Measurements from ENCODE around the gene NKIRAS2. TPM values are rescaled to one million over a fixed set of nuclear protein-coding genes. Genes with fewer than 3 reads are reported as not detected.

Gene NKIRAS2
- total RNA-seq, 2 donors from 2014 or later, result 43.8 to 46.2 TPM

DNA sequence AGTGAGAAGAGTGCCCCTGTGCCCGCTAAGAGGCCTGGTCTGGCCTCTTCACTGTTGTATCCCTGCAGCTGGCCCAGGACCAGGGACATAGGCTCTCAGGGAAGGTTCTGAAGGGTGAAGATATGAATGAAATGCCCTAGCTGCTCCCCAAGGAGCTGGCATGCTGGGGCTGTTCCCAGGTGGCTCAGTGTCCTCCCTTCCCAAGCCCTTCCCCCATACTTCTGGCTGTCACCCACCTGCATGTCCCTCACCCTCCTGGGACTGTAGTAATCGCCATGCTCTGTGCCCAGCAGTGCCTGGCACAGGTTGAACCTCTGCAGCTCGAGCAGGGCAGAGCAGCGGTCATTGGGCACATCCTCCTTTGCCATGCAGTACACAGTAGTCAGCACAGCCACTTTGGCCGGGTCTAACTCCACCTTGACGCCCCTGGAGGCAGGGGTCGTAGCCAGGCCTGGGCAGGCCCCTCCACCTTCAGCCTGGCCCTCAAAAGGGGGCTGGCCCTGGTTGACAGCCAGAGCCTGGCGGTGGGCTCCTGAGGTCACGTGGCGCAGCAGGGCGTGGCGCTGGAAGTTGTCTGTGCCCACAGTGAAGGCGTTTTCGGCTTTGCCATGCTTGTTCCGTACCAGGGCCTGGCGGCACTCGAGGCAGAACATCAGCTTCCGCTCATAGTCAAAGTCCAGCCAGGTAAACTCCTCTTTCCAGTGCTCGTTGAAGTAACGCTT is 22.9 kb downstream of the NKIRAS2 start:
- Histone ChIP-seq H3K4me3 (no peak overlapping the region), H3K9me3 (no peaks in the 10 kb centered on the region), H3K36me3 (no peaks in the 10 kb centered on the region), H3K4me1 (ENCODE audit: control insufficient read depth in 1 of 2, low read depth in 2 of 2) (no peaks in the 10 kb centered on the region), H3K27me3 (replicated peaks; ENCODE audit: insufficient read depth) (no peaks in the 10 kb centered on the region), H3K27ac (no peak overlapping the region)
- DNase-seq (ENCODE audit: low spot score) (no peak), ATAC-seq (ENCODE audit: insufficient number of reproducible peaks, low FRiP score, low read depth) (no peak)
- TF ChIP-seq, protein P1, sequence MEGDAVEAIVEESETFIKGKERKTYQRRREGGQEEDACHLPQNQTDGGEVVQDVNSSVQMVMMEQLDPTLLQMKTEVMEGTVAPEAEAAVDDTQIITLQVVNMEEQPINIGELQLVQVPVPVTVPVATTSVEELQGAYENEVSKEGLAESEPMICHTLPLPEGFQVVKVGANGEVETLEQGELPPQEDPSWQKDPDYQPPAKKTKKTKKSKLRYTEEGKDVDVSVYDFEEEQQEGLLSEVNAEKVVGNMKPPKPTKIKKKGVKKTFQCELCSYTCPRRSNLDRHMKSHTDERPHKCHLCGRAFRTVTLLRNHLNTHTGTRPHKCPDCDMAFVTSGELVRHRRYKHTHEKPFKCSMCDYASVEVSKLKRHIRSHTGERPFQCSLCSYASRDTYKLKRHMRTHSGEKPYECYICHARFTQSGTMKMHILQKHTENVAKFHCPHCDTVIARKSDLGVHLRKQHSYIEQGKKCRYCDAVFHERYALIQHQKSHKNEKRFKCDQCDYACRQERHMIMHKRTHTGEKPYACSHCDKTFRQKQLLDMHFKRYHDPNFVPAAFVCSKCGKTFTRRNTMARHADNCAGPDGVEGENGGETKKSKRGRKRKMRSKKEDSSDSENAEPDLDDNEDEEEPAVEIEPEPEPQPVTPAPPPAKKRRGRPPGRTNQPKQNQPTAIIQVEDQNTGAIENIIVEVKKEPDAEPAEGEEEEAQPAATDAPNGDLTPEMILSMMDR (IDR thresholded peaks at IDR 0.05), result no peak

DNA sequence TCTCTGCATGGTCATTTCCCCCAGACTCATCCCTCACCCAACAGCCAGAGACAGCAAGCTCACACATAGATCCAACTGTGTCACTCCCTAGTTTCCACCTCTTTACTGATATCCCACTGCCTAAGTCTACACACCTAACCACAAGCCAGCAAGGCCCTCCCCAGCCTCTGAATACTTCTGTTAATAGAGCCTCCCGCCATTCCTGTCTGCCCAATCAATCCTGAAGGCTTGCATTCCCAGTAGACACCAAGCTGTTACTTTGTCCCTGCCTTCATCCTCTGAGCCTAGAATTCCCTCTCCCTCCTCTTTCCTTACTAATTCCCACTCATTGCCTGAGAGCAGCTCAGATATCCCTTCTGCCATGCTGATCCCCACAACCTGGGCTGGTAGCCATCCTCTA is 25.8 kb downstream of the NKIRAS2 start:
- ATAC-seq (ENCODE audit: insufficient number of reproducible peaks, low FRiP score, low read depth), result no peak
- TF ChIP-seq, protein P1 (IDR thresholded peaks at IDR 0.05), result no peak
- Histone ChIP-seq H3K27ac (no peak overlapping the region), H3K36me3 (no peaks in the 10 kb centered on the region), H3K4me1 (ENCODE audit: control insufficient read depth in 1 of 2, low read depth in 2 of 2) (no peaks in the 10 kb centered on the region), H3K27me3 (replicated peaks; ENCODE audit: insufficient read depth) (no peaks in the 10 kb centered on the region), H3K9me3 (no peaks in the 10 kb centered on the region), H3K4me3 (no peak overlapping the region)
- DNase-seq (ENCODE audit: low spot score), result no peak

DNA sequence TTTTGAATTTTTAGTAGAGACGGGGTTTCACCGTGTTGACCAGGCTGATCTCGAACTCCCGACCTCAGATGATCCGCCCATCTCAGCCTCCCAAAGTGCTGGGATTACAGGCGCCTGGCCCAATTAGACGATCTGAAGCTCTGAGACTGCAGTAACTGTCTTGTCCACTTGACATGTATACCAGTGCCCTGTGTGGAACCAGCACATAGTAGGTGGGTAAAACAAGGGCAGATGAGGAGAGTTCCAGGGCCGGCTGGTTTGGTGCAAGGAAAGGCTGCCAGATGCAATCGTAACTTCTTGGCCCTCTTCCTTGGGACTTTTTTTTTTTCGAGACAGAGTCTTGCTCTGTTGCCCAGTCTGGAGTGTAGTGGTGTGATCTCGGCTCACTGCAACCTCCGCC is 27.5 kb downstream of the NKIRAS2 start:
- TF ChIP-seq, protein P1 (IDR thresholded peaks at IDR 0.05), result no peak
- no peak overlapping the region for H3K4me3 ChIP-seq
- H3K9me3 ChIP-seq, result no peaks in the 10 kb centered on the region
- DNase-seq (ENCODE audit: low spot score) (no peak), ATAC-seq (ENCODE audit: insufficient number of reproducible peaks, low FRiP score, low read depth) (no peak)
- no peaks in the 10 kb centered on the region for H3K4me1 ChIP-seq (ENCODE audit: control insufficient read depth in 1 of 2, low read depth in 2 of 2)
- H3K36me3 ChIP-seq, result no peaks in the 10 kb centered on the region
- H3K27me3 ChIP-seq (replicated peaks; ENCODE audit: insufficient read depth), result no peaks in the 10 kb centered on the region
- no peak overlapping the region for H3K27ac ChIP-seq

DNA sequence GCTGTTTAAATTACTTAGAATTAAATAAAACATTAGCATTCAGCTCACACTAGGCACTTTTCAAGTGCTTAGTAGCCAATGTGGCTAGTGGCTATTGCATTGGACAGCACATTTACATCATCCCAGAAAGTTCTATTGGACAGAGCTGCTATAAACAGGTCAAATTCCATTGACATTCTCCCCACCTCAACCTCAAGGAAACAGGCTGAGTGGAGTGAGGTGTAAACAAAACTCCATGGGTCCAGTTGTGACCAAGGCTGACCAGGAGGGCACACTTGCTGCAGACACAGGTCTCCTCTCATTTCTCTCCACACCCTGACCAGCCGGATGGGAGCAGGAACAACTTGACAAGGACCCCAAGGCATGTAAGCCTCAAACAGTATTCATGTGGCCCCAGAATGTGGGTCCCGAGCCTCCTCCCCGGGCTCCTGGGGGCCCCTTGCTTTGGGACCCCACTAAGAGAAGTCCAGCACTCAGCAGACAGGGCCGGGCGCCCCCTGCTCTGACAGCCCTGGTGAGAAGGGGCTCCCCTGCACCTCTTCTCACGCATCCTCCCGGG is 30.0 kb downstream of the NKIRAS2 start:
- no peak for DNase-seq (ENCODE audit: low spot score)
- no peaks in the 10 kb centered on the region for H3K4me1 ChIP-seq (ENCODE audit: control insufficient read depth in 1 of 2, low read depth in 2 of 2)
- no peaks in the 10 kb centered on the region for H3K36me3 ChIP-seq
- no peaks in the 10 kb centered on the region for H3K9me3 ChIP-seq
- H3K4me3 ChIP-seq, result peak overlapping the region; percentile 80
- H3K27me3 ChIP-seq (replicated peaks; ENCODE audit: insufficient read depth), result peaks cover 4% of the 10 kb centered on the region
- no peak overlapping the region for H3K27ac ChIP-seq
- TF ChIP-seq, protein P1 (IDR thresholded peaks at IDR 0.05), result no peak
- no peak for ATAC-seq (ENCODE audit: insufficient number of reproducible peaks, low FRiP score, low read depth)

DNA sequence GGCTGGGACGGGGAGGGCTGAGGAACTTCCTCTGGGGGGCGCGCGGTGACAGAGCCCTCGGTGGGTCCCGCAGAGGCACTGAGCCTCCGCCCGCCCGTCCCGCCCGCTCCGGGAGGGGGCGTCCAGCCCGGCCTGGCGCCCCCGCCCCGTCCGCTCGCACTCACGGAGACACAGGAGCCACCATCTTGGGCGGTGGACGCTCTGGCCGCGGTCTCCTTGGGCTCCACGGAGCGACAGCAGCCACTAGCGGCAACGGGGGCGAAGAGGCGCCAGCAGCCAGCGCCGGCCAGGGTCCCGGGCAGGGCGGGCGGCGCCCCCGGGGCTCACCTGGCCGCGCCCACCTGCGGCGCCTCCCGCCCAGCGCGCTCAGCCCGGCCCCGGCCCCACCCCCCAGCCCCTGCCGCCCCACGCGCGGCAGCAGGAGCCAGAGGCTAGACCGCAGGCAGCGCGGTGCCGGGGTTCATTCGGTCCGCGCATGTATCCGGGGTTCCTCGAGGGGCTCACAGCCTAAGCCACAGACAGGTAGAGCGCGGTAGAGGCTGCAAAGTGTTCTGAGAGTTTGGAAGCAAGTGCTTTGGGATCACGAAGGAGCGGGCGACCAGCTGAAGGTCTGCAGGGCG is 30.6 kb downstream of the NKIRAS2 start, which contains the start of gene C17orf113:
TSS of gene C17orf113 (minus strand) at position 209 of the 620 bp plus-strand sequence. CDS start 7,225 bp downstream, outside the sequence.
- no peaks in the 10 kb centered on the region for H3K4me1 ChIP-seq (ENCODE audit: control insufficient read depth in 1 of 2, low read depth in 2 of 2)
- H3K36me3 ChIP-seq, result no peaks in the 10 kb centered on the region
- no peaks in the 10 kb centered on the region for H3K9me3 ChIP-seq
- no peak within 1 kb of the TSS for H3K27ac ChIP-seq
- peak within 1 kb of the TSS; percentile 80 for H3K4me3 ChIP-seq
- DNase-seq (ENCODE audit: low spot score), result no peak
- H3K27me3 ChIP-seq (replicated peaks; ENCODE audit: insufficient read depth), result peaks cover 4% of the 10 kb centered on the region
- TF ChIP-seq, protein P1 (IDR thresholded peaks at IDR 0.05), result peak; percentile 36
- ATAC-seq (ENCODE audit: insufficient number of reproducible peaks, low FRiP score, low read depth), result no peak

Data from thoracic aorta (tissue), 2 donors.